HG02981 (cell line): ENCODE measurements around the gene FARP2.

Experiments
- ATAC-seq: cut with Tn5 transposase; IDR thresholded peaks from one replicate; pipeline ENCODE4 v1.9.1; 2021; ENCODE audit warnings: mild to moderate bottlenecking, moderate library complexity; ENCODE audit not compliant: unreplicated experiment

FARP2 gene

GRCh38 chr2:241483305-241483704 is 127.2 kb downstream of the FARP2 start:
- no peak for ATAC-seq

GRCh38 chr2:241485172-241485911 is 129.3 kb downstream of the FARP2 start:
- ATAC-seq, result no peak

- ATAC-seq, result no peak
These were observed 133.0 kb downstream of the FARP2 start for GRCh38 chr2:241489088-241489487.

- ATAC-seq, result no peak
These were observed 133.9 kb downstream of the FARP2 start for GRCh38 chr2:241489733-241490680.

- ATAC-seq, result no peak
These were observed 134.9 kb downstream of the FARP2 start for GRCh38 chr2:241490825-241491506.

GRCh38 chr2:241491549-241492173 is 135.6 kb downstream of the FARP2 start:
- ATAC-seq, result no peak

GRCh38 chr2:241492174-241492565 is 136.1 kb downstream of the FARP2 start:
- ATAC-seq, result no peak

GRCh38 chr2:241493092-241493491 is 137.0 kb downstream of the FARP2 start:
- ATAC-seq, result no peak

GRCh38 chr2:241494311-241494908 is 138.3 kb downstream of the FARP2 start:
- ATAC-seq, result no peak

- ATAC-seq, result no peak
These were observed 139.3 kb downstream of the FARP2 start for GRCh38 chr2:241495172-241496002.

- no peak for ATAC-seq
These were observed 140.1 kb downstream of the FARP2 start for GRCh38 chr2:241496003-241496707.

GRCh38 chr2:241496904-241497877 is 141.1 kb downstream of the FARP2 start:
- ATAC-seq, result no peak

- no peak for ATAC-seq
These were observed 142.3 kb downstream of the FARP2 start for GRCh38 chr2:241498115-241499070.

- ATAC-seq, result no peak
These were observed 143.3 kb downstream of the FARP2 start for GRCh38 chr2:241499146-241499965.

GRCh38 chr2:241500016-241500415 is 143.9 kb downstream of the FARP2 start:
- ATAC-seq, result no peak

GRCh38 chr2:241500431-241500975 is 144.4 kb downstream of the FARP2 start:
- ATAC-seq, result no peak
